ENCODE results near the gene THBS1.

The THBS1 gene

GRCh38 chr15:39608185-39609139 is 27.6 kb downstream of the THBS1 start:
- DNase-seq (ENCODE audit: low read depth) = no peak

DNA sequence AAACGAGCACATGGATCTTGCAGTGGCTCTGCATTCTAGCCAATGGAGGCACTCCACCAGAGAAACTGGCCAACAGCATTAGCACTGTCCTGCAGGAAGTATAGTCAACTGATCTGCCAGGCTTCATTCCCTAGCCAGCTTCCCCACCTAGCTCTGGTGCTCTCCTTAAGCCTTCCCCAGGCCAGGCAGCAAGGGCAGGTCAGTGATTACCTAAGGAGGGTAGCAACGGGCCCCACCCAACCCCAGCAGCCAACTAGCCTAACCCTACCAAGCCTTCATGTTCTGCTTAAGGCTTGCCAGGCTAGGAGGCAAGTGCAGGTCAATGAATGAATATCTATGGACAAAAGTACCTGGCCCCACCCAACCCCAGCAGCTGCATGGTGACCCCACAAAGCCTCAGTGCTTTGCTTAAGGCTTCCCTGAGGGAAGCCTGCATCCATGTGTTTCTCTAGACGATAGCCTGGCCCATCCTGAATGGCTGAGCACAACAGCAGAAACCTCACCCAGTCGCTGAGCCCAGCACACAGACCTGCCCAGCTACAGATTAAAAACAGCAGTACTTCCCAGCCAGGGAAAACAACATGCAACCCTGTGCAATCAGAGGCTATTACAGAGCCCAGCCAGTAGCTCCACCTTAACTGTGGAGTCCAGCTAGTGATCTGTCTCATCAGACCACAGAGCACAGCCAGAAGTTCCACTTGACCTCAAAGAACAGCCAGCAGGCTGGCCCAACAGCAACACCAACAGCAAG is 28.5 kb downstream of the THBS1 start:
- no peak for DNase-seq (ENCODE audit: low read depth)

- DNase-seq (ENCODE audit: low read depth) = no peak
Measured at GRCh38 chr15:39610665-39611064, 29.8 kb downstream of the THBS1 start.

- no peak for DNase-seq (ENCODE audit: low read depth)
Measured at GRCh38 chr15:39613271-39613670, 32.4 kb downstream of the THBS1 start.

- DNase-seq (ENCODE audit: low read depth) = no peak
Measured at GRCh38 chr15:39613861-39614260, 33.0 kb downstream of the THBS1 start.

DNA sequence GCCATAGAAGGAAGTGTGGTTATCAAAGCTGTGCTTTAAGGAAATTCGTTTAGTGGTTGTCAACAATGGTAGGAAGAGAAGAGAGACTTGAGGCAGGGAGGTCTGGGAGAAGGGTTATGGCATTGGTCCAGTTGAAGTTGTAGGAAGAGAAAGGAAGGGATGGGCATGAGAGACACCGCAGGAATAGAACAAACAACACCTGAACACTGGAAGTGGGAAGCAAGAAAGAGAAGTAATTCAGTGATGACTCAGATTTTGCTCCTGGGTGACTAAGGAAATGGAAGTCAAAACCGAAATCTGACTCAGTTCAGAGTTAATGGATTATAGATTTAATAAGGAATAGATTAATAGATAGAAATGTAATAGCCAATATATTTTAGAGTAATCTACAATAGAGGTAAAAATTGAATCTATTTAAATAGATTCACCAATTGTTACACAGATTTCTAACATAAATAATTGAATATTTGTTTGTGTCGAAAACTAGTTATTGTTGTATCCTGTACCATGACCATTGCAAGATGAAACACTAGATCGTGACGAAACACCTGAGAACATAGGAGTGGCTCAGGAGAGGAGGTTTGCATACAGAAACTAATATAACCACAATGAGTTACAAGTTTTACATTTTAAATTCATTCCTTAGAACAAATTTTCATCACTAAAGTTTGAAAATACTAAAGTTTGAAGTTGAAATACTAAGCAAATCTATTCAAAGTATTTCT is 36.0 kb downstream of the THBS1 start:
- no peak for DNase-seq (ENCODE audit: low read depth)

- DNase-seq (ENCODE audit: low read depth) = no peak
Measured at GRCh38 chr15:39618063-39618823, 37.4 kb downstream of the THBS1 start.

DNA sequence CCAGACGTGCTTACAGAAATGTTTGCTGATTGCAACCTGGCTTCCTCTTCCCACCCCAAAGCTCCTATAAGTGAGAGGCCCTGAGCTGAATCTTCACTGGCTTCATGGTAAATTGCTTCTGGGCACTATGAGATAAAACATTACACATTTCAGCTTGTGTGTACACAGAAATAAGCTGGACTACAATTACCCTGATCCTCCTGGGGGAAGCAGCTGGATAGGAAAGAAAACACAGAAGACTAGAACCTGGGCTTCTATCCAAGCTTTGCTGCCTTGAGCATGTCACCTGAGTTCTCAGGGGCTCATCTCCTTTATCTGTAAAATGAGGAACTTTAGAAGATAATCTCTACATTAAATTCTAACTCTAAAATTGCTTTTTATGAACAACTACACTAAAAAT is 40.3 kb downstream of the THBS1 start:
- no peak for DNase-seq (ENCODE audit: low read depth)

GRCh38 chr15:39621976-39622375 is 41.1 kb downstream of the THBS1 start:
- no peak for DNase-seq (ENCODE audit: low read depth)

DNA sequence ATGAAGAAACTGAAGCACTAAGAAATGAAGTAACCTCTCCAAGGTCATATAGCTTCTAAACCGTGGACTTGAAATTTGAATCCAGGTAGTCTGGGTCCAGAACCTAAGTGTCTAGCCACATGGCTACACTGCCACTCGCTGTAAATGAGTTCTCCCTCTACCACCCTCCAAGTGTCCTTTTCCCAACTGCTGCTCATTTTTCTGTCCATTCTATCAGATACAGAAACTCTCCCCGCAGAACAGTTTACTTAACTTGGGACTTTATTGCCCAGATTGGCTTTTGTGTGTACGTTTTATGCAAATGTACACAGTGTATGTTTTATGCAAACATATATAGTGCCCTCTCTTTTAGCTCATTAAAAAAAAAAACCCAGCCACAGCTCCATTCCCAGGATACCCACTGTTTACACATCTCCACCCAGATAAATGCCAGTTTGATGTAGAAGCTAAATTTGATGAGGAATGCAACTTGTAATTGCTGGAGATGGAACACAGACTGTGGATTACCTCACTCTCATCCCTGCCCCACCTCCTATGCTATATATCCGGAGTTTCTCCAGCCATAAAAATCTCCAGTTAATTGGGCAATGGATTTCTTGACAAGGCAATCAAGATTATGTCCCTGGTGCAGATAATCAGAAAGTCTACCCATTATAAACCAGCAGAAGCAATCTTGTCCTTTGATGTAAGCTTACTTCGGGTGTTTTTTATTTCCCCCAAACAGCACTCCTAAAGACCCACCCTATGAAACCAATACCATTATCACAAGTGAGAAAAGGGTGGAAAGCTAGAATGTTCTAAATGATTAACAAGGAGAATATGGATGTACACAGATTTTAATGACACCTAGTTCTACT is 42.0 kb downstream of the THBS1 start:
- DNase-seq (ENCODE audit: low read depth) = no peak

DNA sequence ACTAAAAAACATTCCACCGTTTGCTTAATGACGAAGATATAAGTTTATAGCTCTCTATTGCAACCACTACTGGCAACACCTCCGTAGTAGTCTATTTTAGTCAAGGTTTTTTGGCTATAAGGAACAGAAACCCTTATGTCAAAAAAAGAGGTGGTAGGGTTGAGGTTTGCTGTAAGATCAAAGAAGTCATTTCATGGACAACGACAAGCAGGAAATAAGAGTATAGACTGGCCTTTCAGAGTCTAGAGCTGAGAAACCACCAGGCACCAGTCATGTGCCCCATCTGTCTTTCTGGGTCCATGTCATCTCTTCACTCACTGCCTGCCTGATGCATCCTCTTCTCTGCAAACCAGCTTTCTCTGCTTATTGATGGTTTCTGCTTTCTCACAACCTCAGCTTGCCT is 42.7 kb downstream of the THBS1 start:
- DNase-seq (ENCODE audit: low read depth) = peak; percentile 33

- peak; percentile 60 for DNase-seq (ENCODE audit: low read depth)
Measured at GRCh38 chr15:39624806-39625205, 43.9 kb downstream of the THBS1 start.

GRCh38 chr15:39625451-39625850 is 44.6 kb downstream of the THBS1 start:
- DNase-seq (ENCODE audit: low read depth) = no peak

DNA sequence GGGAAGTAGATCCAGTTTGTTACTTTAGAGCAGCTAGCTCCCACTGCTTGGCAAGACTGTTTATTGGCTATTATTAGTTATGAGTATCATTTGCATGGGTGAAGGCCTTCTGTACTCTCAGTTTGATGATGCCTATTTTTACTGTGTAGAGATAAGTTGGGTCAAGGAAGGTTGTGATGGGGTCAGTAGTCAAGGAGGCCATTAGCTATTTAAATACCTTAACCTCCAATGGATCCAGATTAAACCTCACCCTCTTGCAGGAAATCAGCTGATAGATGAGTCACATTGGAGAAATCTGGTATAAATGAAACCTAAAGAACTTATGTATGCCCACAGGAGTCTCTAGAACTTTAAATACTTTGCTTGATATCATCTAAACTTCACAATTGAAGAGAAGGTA is 45.0 kb downstream of the THBS1 start:
- DNase-seq (ENCODE audit: low read depth) = no peak

DNA sequence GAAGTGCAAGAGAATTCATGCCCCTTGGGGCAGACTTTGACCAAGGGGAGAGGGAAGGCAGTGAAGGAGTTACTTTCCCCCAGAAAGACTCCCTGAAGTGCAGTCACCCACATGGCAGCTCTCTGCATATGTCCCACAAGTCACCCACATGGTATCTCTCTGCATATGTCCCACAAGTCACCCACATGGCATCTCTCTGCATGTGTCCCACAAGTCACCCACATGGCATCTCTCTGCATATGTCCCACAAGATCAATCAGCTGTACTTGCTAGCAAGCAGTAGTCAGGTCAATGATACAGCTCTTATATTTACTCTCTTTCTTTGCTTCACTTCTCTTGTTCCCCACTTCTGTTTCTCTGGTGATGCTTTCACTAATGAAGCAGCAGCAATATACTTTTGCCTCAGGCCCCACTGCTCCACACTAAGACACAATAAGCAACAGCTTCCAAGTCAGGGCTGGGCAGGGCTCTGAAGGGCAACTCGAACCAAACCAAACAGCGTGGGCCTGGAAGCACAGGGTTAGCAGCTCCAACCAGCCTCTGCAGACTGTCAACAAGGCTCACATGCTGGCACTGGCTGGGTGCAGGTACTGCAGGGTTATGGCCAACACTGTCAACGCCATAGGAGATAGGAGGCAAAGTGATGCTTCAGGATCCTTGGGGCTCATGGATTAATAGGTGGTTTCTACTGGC is 46.7 kb downstream of the THBS1 start:
- no peak for DNase-seq (ENCODE audit: low read depth)

GRCh38 chr15:39628144-39628508 is 47.2 kb downstream of the THBS1 start:
- DNase-seq (ENCODE audit: low read depth) = no peak

GRCh38 chr15:39628546-39629257 is 47.8 kb downstream of the THBS1 start:
- no peak for DNase-seq (ENCODE audit: low read depth)

GRCh38 chr15:39629371-39629770 is 48.5 kb downstream of the THBS1 start:
- DNase-seq (ENCODE audit: low read depth) = peak; percentile 53

DNA sequence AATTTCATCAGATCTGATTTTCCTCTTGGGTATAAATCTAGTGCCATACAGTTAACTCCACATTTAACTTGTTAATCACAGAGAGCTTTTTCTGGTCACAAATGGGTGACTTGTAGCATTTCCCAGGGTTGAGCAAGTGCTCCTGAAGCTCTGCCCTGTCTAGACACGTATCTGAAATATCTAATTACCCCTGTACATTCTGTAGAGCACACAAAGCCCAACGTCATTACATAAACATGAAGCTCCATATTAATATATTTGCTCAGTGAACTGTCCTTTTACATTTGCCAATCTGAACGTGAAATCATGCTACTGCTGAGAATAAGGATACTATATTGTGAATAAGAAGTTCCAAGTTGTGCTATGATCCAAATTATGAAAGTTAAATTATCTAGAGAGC is 49.0 kb downstream of the THBS1 start:
- DNase-seq (ENCODE audit: low read depth) = no peak

DNA sequence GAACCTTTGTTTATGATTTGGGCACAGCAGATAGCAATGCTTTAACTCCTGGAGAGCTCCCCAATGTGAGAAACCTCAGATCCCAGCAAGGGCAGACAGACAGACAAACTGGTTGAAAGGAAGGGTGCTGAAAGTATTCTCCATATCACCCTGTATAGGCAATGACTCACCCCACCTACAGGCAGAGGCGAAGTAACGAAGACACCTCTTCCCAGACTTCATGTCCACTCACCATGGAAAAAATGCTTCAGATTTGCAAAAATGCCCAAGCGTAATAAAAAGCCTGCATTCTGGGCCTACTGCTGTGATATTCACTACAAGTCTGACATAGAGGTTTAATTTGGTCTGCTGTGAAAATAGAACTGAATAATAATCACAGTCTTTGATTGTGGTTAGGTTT is 50.5 kb downstream of the THBS1 start:
- DNase-seq (ENCODE audit: low read depth) = no peak

Measured in activated T-helper 1 cell treated with Interleukin-2 at 50 U/mL for 16 hours (primary cell).